Measurements from ENCODE around the gene PHACTR3.

DNA sequence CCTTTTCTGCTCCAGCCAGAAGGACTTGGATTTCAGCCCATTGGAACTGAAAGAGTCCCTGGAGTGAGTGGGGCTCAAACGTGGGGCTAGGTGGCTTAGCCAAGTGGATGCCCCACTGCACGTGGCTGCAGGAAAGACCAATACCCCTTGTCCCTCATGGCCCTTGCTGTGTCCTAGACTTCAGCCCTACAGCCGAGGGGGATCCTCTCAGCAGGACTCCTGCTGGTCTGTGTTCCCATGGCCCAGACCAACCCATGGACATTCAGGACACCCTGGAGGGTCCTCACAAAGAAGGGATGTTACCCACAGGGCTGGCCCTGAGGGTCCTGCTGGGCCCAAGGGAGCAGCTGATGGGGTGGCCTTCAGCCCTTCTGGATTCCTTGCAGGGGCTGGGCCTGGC is 30.0 kb upstream of the PHACTR3 start:
- TF ChIP-seq, protein P1, sequence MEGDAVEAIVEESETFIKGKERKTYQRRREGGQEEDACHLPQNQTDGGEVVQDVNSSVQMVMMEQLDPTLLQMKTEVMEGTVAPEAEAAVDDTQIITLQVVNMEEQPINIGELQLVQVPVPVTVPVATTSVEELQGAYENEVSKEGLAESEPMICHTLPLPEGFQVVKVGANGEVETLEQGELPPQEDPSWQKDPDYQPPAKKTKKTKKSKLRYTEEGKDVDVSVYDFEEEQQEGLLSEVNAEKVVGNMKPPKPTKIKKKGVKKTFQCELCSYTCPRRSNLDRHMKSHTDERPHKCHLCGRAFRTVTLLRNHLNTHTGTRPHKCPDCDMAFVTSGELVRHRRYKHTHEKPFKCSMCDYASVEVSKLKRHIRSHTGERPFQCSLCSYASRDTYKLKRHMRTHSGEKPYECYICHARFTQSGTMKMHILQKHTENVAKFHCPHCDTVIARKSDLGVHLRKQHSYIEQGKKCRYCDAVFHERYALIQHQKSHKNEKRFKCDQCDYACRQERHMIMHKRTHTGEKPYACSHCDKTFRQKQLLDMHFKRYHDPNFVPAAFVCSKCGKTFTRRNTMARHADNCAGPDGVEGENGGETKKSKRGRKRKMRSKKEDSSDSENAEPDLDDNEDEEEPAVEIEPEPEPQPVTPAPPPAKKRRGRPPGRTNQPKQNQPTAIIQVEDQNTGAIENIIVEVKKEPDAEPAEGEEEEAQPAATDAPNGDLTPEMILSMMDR (IDR thresholded peaks at IDR 0.05 in 8 of 11, conservative IDR thresholded peaks at IDR 0.05 in 3 of 11), result no peak
- TF ChIP-seq POLR2AphosphoS5 (IDR thresholded peaks at IDR 0.05), result no peak

Data from spleen (tissue), 7 donors.